Karpas-422 (cell line): ENCODE measurements around the gene CAVIN1. TPM values are rescaled to one million over a fixed set of nuclear protein-coding genes. Genes with fewer than 3 reads are reported as not detected.
"Not testable (repeated sequence)": the region's sequence is repeated elsewhere in the genome, so short reads cannot be mapped to it uniquely, and the experiment has no call there.

ENCODE experiments used
- DNase-seq: peaks from one replicate; pipeline ENCODE4 v3.0.0-alpha.2; 2015
- H2AFZ ChIP-seq: fragments of 200-600 bp; sonication (generic); 2 replicates; pipeline ENCODE4 v1.6.1; 2014; ENCODE audit warnings: antibody characterized with exemption, low read length, mixed read lengths
- H3K27ac ChIP-seq: fragments of 200-600 bp; sonication (generic); 2 replicates; pipeline ENCODE4 v1.5.1; 2014; ENCODE audit warnings: mild to moderate bottlenecking, low read length, moderate library complexity
- H3K27me3 ChIP-seq: fragments of 200-600 bp; sonication (generic); 2 replicates; pipeline ENCODE4 v1.6.1; 2014; ENCODE audit warnings: low read length, mixed read lengths
- H3K36me3 ChIP-seq: fragments of 200-600 bp; sonication (generic); 2 replicates; pipeline ENCODE4 v1.6.1; 2014; ENCODE audit warnings: low read length, mixed read lengths; ENCODE audit not compliant: insufficient read depth
- H3K4me1 ChIP-seq: fragments of 200-600 bp; sonication (generic); 2 replicates; pipeline ENCODE4 v1.6.1; 2014; ENCODE audit warnings: mild to moderate bottlenecking, low read length, mixed read lengths
- H3K4me2 ChIP-seq: fragments of 200-600 bp; sonication (generic); 2 replicates; pipeline ENCODE4 v1.6.1; 2014; ENCODE audit warnings: low read length, low read depth, mild to moderate bottlenecking; ENCODE audit not compliant: poor library complexity, severe bottlenecking
- H3K4me3 ChIP-seq: fragments of 200-600 bp; sonication (generic); 2 replicates; pipeline ENCODE4 v1.5.1; 2014; ENCODE audit warnings: mild to moderate bottlenecking, antibody characterized with exemption, low read length, mixed read lengths
- H3K79me2 ChIP-seq: fragments of 200-600 bp; sonication (generic); 2 replicates; pipeline ENCODE4 v1.6.1; 2014; ENCODE audit warnings: mild to moderate bottlenecking, low read length, mixed read lengths
- H3K9ac ChIP-seq: fragments of 200-600 bp; sonication (generic); 2 replicates; pipeline ENCODE4 v1.6.0; 2014; ENCODE audit warnings: low read length
- H3K9me2 ChIP-seq: fragments of 200-600 bp; sonication (generic), shearing (Covaris generic); replicated peaks from 2 replicates; pipeline ENCODE4 v1.6.0; 2014; ENCODE audit warnings: mild to moderate bottlenecking, low read length, moderate library complexity; ENCODE audit not compliant: insufficient read depth
- H3K9me3 ChIP-seq: fragments of 300-700, 200-600 bp; sonication (generic); 2 replicates; pipeline ENCODE4 v1.6.1; 2014; ENCODE audit warnings: low read length, mixed read lengths
- H4K20me1 ChIP-seq: fragments of 200-600 bp; sonication (generic); 2 replicates; pipeline ENCODE4 v1.6.1; 2014; ENCODE audit warnings: mild to moderate bottlenecking, antibody characterized with exemption, low read length, low read depth; ENCODE audit not compliant: insufficient read depth
- total RNA-seq: library from RNA; depleted of rRNA; stranded (reverse); fragments of >200 nt; shearing (Covaris generic); gene quantifications from 2 replicates; pipeline ENCODE4 v1.2.3, GENCODE V29; 2014; ENCODE audit warnings: low replicate concordance

The CAVIN1 gene
- total RNA-seq, 1 experiment from 2014 or later, result not detected

DNA sequence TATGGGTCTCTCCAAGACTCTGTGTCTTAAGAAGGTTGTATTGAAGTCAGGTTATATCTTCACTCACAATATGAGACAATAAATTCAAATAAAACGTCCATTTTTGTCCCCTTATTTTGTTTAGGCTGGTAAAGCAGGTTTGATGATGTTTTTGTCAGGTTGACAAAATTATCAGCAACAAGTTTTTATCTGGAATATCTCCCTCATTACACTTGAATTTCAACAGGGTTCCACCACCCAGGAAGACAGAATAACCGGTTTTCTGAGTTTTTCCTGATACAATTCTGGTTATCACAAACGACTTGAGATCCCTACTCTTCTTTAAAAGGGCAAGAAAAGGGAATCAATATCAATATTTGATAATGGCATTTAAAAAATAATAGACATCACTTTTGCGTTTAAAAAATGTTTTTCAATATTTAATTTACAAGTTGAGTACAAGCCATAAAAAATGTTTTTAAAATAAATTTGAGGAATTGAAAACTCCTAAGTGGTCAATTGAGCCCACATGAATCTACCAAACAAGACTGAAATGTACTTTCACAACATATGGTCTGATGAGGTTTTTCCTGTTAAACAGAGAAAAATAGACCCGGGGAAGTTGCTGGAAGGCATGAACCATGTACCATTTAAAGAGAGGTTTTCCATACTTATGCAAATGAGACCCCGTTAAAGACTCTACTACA is 34.2 kb upstream of the CAVIN1 start:
- no peaks in the 10 kb centered on the region for H3K9me2 ChIP-seq
- peaks cover 6% of the 10 kb centered on the region; the same call in 1 of the 2 replicates for H3K36me3 ChIP-seq
- peak overlapping the region; percentile 53 for H3K9ac ChIP-seq
- 0 out of 2 replicates have a peak overlapping the region, but pooled peaks have one; percentile 16 for H2AFZ ChIP-seq
- H3K79me2 ChIP-seq, result peaks cover 30% of the 10 kb centered on the region
- no peaks in the 10 kb centered on the region for H3K27me3 ChIP-seq
- no peak for DNase-seq
- H3K4me1 ChIP-seq, result peaks cover 57% of the 10 kb centered on the region
- H3K4me2 ChIP-seq, result peak overlapping the region; percentile 88
- H4K20me1 ChIP-seq, result 0 out of 2 replicates have a peak, but pooled peaks cover 3% of the 10 kb centered on the region
- H3K9me3 ChIP-seq, result no peaks in the 10 kb centered on the region
- peak overlapping the region; percentile 44 for H3K4me3 ChIP-seq
- peak overlapping the region; percentile 55 for H3K27ac ChIP-seq

DNA sequence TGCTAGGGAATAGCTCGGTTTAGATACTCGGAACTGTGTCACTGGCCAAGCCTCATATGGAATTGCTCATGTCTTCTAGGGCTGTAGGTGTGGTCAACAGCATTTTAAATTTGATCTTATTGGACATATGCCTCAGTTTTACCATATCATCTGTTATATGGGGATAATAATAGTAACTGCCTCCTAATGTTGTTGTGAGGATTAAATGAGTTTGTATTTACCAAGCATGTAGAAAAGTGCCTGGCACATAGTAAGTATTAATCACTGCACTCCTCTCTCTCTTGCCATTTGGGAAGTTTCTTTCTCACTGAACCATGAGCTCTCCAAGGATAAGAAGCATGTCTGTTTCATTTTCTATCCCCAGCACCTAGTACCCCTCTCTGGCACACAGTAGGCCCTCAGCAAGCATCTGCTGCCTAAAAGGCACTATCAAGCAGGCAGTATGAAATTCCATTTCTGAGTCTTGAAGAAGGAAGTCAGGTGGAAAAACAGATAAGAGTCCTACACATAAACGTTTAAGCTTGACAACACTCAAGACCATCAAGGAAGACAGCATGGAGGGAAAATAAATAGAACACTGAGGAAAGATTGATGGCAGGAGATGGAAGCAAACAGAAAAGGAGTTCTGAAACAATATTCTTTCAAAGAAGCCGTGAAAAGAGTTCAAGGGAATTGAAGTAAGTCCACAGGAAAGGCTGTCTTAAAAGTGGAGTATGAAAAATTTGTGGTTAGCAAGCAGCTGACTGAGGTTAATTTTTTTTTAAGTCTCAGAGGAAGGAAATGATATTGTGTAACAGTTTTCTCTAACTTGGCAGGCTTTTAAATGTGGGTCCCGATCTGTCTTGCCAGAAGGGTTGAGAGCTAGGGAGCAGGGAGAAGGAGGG is 33.4 kb upstream of the CAVIN1 start:
- Histone ChIP-seq H3K4me1 (peaks cover 57% of the 10 kb centered on the region), H3K79me2 (peaks cover 27% of the 10 kb centered on the region), H3K9ac (peak overlapping the region; percentile 53), H2AFZ (0 out of 2 replicates have a peak overlapping the region, but pooled peaks have one; percentile 16), H3K4me2 (peak overlapping the region; percentile 88), H3K27me3 (no peaks in the 10 kb centered on the region), H3K27ac (peak overlapping the region; percentile 55), H3K9me2 (no peaks in the 10 kb centered on the region), H3K4me3 (peak overlapping the region; percentile 44), H4K20me1 (0 out of 2 replicates have a peak, but pooled peaks cover 3% of the 10 kb centered on the region), H3K36me3 (peaks cover 6% of the 10 kb centered on the region; the same call in 1 of the 2 replicates), H3K9me3 (no peaks in the 10 kb centered on the region)
- peak; percentile 83 for DNase-seq

DNA sequence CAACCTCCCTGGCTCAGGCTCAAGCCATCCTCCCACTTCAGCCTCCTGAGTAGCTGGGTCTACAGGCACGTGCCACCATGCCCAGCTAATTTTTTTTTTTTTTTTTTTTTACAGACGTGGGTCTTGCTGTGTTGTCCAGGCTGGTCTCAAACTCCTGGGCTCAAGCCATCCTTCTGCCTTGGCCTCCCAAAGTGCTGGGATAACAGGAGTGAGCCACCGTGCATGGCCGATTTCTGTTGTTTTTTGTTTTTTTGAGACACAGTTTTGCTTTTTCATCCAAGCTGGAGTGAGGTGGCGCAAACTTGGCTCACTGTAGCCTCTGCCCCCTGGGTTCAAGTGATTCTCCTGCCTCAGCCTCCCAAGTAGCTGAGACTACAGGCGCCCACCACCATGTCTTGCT is 31.9 kb upstream of the CAVIN1 start:
- not testable (repeated sequence) for H3K4me2 ChIP-seq, H3K36me3 ChIP-seq, H3K9me2 ChIP-seq, H3K27me3 ChIP-seq, H4K20me1 ChIP-seq, H3K4me3 ChIP-seq, H3K9me3 ChIP-seq, DNase-seq, H3K9ac ChIP-seq, H3K27ac ChIP-seq, H2AFZ ChIP-seq
- H3K4me1 ChIP-seq, result peaks cover 49% of the 10 kb centered on the region
- peaks cover 13% of the 10 kb centered on the region for H3K79me2 ChIP-seq

DNA sequence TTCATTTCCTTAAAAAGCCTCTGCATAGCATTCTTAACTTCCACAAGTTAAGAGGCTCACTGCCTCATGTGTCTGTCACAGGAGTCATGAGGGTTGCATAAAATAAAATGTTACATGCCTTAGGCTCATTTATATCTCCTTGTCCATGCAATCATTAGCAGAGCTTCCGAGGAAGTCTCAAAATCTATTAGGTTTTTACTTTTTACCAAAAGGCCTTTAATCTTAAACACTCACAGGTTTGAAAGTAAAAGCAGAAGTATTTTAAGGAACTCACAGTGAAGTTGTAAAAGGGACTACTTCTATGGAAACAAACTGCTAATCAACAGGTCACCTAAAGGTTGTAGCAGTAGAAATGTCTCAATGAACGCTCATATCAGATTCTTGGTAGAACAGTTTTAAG is 30.4 kb upstream of the CAVIN1 start:
- no peaks in the 10 kb centered on the region for H3K9me2 ChIP-seq
- no peaks in the 10 kb centered on the region for H3K79me2 ChIP-seq
- H4K20me1 ChIP-seq, result no peaks in the 10 kb centered on the region
- DNase-seq, result peak; percentile 70
- peaks cover 40% of the 10 kb centered on the region for H3K4me1 ChIP-seq
- no peak overlapping the region for H3K27ac ChIP-seq
- H3K4me3 ChIP-seq, result no peak overlapping the region
- H3K36me3 ChIP-seq, result no peaks in the 10 kb centered on the region
- peak overlapping the region; percentile 24 for H3K4me2 ChIP-seq
- no peak overlapping the region for H3K9ac ChIP-seq
- H2AFZ ChIP-seq, result no peak overlapping the region
- H3K9me3 ChIP-seq, result no peaks in the 10 kb centered on the region
- H3K27me3 ChIP-seq, result no peaks in the 10 kb centered on the region

DNA sequence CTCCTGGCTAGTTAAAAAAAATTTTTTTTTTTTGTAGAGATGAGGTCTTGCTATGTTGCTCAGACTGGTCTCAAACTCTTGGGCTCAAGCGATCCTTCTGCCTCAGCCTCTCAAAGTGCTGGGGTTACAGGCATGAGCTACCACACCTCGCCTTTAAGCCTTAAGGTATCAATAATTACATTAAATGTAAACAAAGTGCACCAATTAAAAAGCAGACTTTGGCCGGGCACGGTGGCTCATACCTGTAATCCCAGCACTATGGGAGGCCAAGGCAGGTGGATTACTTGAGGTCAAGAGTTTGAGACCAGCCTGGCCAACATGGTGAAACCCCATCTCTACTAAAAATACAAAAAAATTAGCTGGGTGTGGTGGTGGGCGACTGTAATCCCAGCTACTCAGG is 28.2 kb upstream of the CAVIN1 start:
- not testable (repeated sequence) for H3K36me3 ChIP-seq, H3K4me3 ChIP-seq, H2AFZ ChIP-seq, H3K27me3 ChIP-seq, H3K9me2 ChIP-seq, H3K4me2 ChIP-seq, DNase-seq, H3K27ac ChIP-seq, H3K9me3 ChIP-seq, H4K20me1 ChIP-seq, H3K9ac ChIP-seq, H3K79me2 ChIP-seq
- peaks cover 18% of the 10 kb centered on the region for H3K4me1 ChIP-seq

DNA sequence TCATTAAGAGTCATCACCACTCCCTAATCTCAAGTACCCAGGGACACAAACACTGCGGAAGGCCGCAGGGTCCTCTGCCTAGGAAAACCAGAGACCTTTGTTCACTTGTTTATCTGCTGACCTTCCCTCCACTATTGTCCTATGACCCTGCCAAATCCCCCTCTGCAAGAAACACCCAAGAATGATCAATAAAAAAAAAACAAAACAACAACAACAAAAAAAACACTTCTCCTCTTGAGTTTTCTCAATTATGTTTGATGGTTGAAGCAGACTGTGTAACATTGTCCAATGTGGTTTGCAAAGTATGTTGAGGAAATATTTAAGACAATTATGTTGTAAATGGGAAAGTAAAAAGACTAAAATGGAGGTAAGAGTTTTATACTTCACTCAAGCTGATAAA is 26.8 kb upstream of the CAVIN1 start:
- not testable (repeated sequence) for H3K27ac ChIP-seq, H3K9ac ChIP-seq, H3K9me3 ChIP-seq, H3K79me2 ChIP-seq, H3K36me3 ChIP-seq, H3K4me3 ChIP-seq, H3K9me2 ChIP-seq, H4K20me1 ChIP-seq, DNase-seq, H3K27me3 ChIP-seq, H3K4me2 ChIP-seq, H2AFZ ChIP-seq
- peaks cover 16% of the 10 kb centered on the region for H3K4me1 ChIP-seq

DNA sequence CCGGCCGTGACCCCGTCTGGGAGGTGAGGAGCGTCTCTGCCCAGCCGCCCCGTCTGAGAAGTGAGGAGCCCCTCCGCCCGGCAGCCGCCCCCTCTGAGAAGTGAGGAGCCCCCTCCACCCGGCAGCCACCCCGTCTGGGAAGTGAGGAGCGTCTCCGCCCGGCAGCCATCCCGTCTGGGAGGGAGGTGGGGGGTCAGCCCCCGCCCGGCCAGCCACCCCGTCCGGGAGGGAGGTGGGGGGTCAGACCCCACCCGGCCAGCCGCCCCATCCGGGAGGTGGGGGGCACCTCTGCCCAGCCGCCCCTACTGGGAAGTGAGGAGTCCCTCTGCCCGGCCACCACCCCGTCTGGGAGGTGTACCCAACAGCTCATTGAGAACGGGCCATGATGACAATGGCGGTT is 26.1 kb upstream of the CAVIN1 start:
- not testable (repeated sequence) for H2AFZ ChIP-seq, H3K4me3 ChIP-seq, DNase-seq, H3K9me2 ChIP-seq, H3K27me3 ChIP-seq, H3K27ac ChIP-seq, H3K9me3 ChIP-seq, H3K9ac ChIP-seq, H4K20me1 ChIP-seq, H3K36me3 ChIP-seq, H3K4me2 ChIP-seq, H3K79me2 ChIP-seq
- H3K4me1 ChIP-seq, result peaks cover 15% of the 10 kb centered on the region

DNA sequence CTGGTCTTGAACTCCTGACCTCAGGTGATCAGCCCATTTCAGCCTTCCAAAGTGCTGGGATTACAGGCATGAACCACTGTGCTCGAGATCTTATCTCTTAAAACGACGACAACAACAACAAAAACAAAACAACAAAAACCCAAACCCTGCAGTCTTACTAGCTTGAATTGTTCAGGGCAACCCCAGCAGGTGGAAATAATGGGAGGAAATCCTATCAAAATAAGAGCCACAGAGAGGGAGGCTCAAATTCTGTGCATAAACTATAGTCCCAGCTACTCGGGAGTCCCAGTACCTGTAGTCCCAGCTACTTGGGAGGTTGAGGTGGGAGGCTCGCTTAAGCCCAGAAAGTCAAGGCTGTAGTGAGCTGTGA is 19.1 kb upstream of the CAVIN1 start:
- no peaks in the 10 kb centered on the region for H3K27me3 ChIP-seq
- no peaks in the 10 kb centered on the region for H3K9me3 ChIP-seq
- peaks cover 6% of the 10 kb centered on the region for H3K4me1 ChIP-seq
- H4K20me1 ChIP-seq, result no peaks in the 10 kb centered on the region
- H3K79me2 ChIP-seq, result no peaks in the 10 kb centered on the region
- no peak overlapping the region for H3K4me3 ChIP-seq
- no peak for DNase-seq
- no peak overlapping the region for H3K4me2 ChIP-seq
- no peaks in the 10 kb centered on the region for H3K36me3 ChIP-seq
- H2AFZ ChIP-seq, result no peak overlapping the region
- no peaks in the 10 kb centered on the region for H3K9me2 ChIP-seq
- no peak overlapping the region for H3K27ac ChIP-seq
- H3K9ac ChIP-seq, result no peak overlapping the region
